Measurements from ENCODE around the gene ECE1.
A peak's percentile ranks its signal among the peaks of the same experiment; 100 is the strongest.
"Not testable (repeated sequence)": the region's sequence is repeated elsewhere in the genome, so short reads cannot be mapped to it uniquely, and the experiment has no call there.

Gene ECE1

DNA sequence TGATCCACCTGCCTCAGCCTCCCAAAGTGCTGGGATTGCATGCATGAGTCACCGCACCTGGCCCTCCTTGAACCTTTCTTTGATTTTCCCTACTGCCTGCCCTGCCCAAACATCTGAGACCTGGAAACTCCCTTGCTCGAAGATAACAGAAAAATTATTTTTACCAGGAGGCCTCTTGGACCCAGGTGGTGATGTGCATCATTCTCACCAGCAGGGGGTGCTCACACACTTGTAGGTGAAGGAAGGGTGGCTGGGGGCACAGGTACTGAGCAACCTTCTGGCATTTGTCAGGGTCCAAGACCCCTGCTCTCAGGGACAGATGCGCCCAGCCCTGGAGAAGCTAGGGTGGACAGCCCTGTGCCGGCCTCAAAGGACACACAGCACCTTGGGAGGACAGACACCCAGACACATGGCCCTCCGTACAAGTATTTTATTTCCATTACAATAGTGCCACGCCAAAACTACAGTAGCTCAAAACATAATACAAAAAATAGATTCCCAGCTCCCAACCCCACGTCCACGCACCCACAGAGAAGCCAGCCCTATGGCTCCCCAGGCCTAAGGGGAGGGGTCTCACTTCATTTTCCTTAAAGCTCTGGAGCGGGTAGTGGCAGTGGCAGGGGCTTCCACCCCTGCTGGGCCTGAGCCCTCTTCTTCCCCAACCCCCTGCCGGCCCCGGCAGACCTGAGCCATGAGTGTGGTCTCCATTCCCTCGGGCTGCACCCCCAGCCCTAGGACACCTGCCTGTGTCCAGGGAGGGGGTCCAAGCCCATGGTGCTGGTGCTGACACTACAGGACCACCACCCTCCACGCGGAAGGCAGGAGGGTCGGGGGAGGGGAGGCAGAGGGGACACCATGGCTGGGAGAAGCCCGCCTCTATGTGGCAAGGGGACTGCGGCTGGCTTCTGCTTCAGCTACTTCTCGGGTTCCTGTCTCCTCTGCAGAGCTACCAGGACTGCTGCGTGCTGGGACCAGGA is 73.1 kb downstream of the ECE1 start:
- H3K4me3 ChIP-seq (ENCODE audit: control insufficient read depth, low read depth, low read length) = no peak overlapping the region
- DNase-seq (ENCODE audit: low read depth) = peak; percentile 49
- TF ChIP-seq, protein P1, sequence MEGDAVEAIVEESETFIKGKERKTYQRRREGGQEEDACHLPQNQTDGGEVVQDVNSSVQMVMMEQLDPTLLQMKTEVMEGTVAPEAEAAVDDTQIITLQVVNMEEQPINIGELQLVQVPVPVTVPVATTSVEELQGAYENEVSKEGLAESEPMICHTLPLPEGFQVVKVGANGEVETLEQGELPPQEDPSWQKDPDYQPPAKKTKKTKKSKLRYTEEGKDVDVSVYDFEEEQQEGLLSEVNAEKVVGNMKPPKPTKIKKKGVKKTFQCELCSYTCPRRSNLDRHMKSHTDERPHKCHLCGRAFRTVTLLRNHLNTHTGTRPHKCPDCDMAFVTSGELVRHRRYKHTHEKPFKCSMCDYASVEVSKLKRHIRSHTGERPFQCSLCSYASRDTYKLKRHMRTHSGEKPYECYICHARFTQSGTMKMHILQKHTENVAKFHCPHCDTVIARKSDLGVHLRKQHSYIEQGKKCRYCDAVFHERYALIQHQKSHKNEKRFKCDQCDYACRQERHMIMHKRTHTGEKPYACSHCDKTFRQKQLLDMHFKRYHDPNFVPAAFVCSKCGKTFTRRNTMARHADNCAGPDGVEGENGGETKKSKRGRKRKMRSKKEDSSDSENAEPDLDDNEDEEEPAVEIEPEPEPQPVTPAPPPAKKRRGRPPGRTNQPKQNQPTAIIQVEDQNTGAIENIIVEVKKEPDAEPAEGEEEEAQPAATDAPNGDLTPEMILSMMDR (conservative IDR thresholded peaks at IDR 0.05; ENCODE audit: control insufficient read depth, insufficient read depth, low read depth, low read length) = peak; percentile 77

DNA sequence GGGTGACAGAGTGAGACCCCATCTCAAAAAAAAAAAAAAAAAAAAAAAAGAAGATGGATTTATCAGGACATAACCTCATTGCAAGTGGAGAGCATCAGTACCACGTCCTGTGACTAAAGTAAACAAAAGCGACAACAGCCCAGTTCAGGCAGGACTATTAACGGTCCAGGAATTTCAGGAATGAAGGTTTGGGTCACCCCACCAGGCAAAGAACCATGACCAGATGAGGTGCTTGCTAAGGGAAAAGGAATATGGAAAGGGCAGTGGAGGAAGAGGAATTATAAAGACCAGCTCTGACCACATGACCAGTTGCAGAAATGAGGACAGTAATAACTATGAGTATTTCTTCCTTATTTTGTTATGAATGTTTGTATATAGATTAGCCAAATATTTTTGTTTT is 78.1 kb downstream of the ECE1 start:
- H3K4me3 ChIP-seq (ENCODE audit: control insufficient read depth, low read depth, low read length) = no peak overlapping the region
- DNase-seq (ENCODE audit: low read depth) = no peak
- TF ChIP-seq, protein P1 (conservative IDR thresholded peaks at IDR 0.05; ENCODE audit: control insufficient read depth, insufficient read depth, low read depth, low read length) = no peak

DNA sequence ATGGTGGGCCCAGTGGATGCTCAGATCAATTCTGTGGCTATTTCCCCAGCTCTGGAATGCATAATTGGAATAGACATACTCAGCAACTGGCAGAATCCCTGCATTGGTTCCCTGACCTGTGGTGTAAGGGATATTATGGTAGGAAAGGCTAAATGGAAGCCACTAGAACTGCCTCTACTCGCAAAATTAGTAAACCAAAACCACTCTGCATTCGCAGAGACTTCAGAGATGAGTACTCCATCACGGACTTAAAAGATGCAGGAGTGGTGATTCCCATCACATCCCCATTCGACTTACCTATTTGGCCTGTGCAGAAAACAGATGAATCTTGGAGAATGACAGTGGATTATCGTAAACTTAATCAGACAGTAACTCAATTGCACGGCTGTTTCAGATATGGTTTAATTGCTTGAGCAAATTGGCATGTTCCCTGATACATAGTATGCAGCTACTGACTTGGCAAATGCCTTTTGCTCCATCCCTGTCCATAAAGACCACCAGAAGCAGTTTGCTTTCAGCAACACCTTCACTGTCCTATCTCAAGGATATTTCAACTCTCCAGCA is 82.0 kb downstream of the ECE1 start:
- DNase-seq (ENCODE audit: low read depth); H3K4me3 ChIP-seq (ENCODE audit: control insufficient read depth, low read depth, low read length): not testable (repeated sequence)

DNA sequence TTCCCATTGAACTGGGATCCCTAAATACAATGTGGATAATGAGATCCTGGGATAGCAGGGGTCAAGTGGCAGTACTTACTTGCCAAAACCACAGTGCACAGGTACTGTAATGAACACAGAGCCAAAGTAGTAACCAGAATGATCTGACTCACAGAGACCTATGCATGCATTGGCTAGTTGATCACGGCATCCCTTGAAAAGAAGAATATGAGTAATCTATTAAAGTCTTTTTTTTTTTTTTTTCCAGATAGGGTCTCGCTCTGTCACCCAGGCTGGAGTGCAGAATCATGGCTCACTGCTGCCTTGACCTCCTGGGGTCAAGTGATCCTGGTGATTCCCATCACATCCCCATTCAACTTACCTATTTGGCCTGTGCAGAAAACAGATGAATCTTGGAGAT is 84.1 kb downstream of the ECE1 start:
- no peak overlapping the region for H3K4me3 ChIP-seq (ENCODE audit: control insufficient read depth, low read depth, low read length)
- TF ChIP-seq, protein P1 (conservative IDR thresholded peaks at IDR 0.05; ENCODE audit: control insufficient read depth, insufficient read depth, low read depth, low read length) = no peak
- peak; percentile 45 for DNase-seq (ENCODE audit: low read depth)

DNA sequence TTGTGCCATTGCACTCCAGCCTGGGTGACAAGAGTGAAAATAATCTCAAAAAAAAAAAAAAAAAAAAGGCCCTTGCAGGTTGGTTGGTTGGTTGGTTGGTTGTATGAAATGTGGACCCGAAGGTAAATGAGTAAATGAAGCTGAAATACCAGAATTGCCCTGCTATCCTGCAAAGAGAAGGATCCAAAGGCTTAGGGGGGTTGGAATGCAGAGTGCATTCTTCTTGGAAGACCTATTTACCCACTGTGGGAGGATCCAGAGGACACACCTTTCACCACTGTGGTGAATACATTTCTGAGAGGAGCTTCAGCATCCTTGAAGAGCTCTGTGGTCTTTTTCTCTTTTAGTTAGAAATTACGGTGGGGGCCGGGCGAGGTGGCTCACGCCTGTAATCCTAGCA is 84.8 kb downstream of the ECE1 start:
- no peak overlapping the region for H3K4me3 ChIP-seq (ENCODE audit: control insufficient read depth, low read depth, low read length)
- TF ChIP-seq, protein P1 (conservative IDR thresholded peaks at IDR 0.05; ENCODE audit: control insufficient read depth, insufficient read depth, low read depth, low read length) = no peak
- DNase-seq (ENCODE audit: low read depth) = no peak

DNA sequence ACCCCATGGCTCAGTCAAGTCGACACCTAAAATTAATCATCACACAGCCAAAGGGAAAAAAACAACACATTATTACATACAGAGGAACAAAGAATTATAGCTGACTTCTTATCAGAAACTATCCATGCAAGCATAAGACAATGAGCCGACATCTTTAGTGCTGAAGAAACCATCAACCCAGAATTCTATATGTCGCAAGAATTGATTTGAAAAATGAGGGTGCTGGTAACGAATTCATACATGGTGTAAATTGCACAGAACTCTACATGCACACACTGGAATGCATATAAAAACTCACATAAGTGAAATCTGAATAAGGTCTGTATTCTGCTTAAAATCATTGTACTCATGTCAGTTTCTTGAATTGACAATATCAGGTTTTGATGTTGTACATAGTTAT is 88.6 kb downstream of the ECE1 start:
- no peak overlapping the region for H3K4me3 ChIP-seq (ENCODE audit: control insufficient read depth, low read depth, low read length)
- TF ChIP-seq, protein P1 (conservative IDR thresholded peaks at IDR 0.05; ENCODE audit: control insufficient read depth, insufficient read depth, low read depth, low read length) = no peak
- no peak for DNase-seq (ENCODE audit: low read depth)

DNA sequence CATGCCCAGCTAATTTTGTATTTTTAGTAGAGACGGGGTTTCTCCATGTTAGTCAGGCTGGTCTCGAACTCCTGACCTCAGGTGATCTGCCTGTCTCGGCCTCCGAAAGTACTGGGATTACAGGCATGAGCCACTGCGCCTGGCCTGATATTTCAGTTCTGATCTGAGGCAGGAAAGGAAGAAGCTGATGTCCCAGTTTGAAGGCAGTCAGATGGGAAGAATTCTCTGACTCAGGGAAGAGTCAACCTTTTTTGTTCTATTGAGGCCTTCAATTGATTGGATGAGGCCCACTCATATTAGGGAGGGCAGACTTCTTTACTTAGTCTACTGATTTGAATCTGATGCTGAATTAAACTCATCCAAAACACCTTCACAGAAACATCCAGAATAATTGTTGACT is 89.0 kb downstream of the ECE1 start:
- peak; percentile 68 for DNase-seq (ENCODE audit: low read depth)
- not testable (repeated sequence) for H3K4me3 ChIP-seq (ENCODE audit: control insufficient read depth, low read depth, low read length)
